HG03442 (cell line): Measurements from ENCODE around the gene PLPPR3.
"Not testable (repeated sequence)": the region's sequence is repeated elsewhere in the genome, so short reads cannot be mapped to it uniquely, and the experiment has no call there.

Experiments
- ATAC-seq: cut with Tn5 transposase; IDR thresholded peaks from one replicate; pipeline ENCODE4 v1.9.1; 2021; ENCODE audit warnings: mild to moderate bottlenecking, moderate library complexity; ENCODE audit not compliant: unreplicated experiment

Gene PLPPR3

DNA sequence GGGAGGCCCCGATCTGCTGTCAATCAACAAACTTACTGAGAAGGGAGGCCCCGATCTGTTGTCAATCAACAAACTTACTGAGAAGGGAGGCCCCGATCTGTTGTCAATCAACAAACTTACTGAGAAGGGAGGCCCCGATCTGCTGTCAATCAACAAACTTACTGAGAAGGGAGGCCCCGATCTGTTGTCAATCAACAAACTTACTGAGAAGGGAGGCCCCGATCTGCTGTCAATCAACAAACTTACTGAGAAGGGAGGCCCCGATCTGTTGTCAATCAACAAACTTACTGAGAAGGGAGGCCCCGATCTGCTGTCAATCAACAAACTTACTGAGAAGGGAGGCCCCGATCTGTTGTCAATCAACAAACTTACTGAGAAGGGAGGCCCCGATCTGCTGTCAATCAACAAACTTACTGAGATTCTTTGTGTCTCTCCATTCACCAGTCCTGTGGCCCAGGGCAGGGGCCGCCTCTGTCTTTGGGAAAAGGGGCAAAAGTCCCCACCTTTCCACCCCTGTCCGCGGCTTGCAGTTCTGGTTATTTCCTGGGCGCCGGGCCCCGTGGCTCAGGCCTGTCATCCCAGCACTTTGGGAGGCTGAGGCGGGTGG lies 32.0 kb upstream of the PLPPR3 start:
- ATAC-seq = not testable (repeated sequence)

DNA sequence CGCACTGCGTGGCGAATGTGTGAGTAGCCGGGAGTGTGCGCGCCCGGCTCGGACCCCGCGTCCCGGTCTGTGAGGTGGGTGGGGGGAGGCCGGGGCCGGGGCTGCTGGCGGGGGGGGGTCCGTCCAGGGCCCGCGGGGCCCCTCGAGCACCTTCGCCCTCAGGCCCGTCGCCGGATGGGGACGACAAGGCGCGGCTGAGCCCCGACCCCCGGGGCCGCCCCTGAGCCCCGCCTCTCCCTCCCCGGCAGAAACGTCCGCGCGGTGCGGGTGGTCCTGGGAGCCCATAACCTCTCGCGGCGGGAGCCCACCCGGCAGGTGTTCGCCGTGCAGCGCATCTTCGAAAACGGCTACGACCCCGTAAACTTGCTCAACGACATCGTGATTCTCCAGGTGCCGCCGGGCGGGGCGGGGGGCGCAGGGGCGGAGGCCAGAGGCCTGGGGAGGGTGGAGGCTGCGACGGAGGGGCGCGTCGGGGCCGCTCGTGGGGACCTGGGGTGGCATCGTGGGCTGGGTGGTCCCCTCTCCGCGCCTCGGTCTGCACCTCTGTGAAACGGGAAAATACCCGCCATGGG lies 31.3 kb upstream of the PLPPR3 start:
- ATAC-seq = no peak

GRCh38 chr19:852136-853013 lies 30.6 kb upstream of the PLPPR3 start, which contains the start of gene ELANE:
TSS of gene ELANE (plus strand) at chr19:852303. CDS start at chr19:852329, 26 bp downstream.
- no peak for ATAC-seq

GRCh38 chr19:850979-851335 lies 29.2 kb upstream of the PLPPR3 start:
- ATAC-seq = no peak

DNA sequence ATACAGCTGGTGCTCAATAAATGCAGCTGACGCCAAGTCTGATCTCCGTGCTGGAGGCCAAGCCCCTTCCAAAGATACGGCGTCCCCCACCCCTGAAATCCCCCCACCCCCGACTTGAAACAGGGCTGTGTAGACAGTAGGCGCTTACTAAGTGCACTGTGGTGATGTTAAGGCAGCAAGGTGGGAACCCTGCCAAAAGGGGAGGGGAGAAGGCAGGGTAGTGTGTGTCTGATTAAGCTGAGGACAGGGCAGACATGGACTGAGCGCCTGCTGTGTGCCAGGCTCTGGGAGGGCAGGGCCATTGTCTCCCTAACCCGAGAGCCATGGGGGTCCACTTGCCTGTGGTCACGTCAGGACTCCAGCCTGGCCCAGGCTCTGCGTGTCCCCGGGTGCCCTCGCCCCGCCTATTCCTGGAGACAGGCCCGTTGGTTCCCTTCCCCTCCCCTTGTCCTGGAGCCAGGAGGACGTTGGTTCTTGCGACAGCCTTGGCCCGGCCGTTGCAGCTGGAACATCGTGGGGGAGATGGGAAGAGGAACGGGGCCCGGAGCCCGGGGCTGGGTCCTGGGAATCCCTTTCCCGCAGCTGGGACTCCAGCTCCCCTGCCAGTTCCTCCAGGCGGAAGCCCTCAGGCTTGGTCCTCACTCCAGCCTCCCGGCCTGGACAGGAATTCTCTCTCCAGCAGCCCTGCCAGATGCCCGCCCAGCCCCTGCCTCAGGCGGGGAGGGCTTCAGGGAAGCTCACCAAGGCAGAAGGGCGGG lies 28.6 kb upstream of the PLPPR3 start:
- no peak for ATAC-seq

DNA sequence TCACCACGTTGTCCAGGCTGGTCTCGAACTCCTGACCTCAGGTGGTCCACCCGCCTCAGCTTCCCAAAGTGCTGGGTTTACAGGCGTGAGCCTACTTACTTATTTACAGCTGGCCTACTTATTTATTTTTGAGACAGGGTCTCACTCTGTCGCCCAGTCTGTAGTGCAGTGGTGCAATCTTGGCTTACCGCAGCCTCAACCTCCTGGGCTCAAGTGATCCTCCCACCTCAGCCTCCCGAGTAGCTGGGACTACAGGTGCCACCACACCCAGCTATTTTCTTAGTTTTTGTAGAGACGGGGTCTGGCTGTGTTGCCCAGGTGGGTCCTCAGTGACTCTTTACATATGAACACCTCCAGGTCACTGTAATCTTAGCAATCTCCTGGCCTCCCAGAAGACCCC lies 27.4 kb upstream of the PLPPR3 start:
- not testable (repeated sequence) for ATAC-seq

- no peak for ATAC-seq
These were observed 26.7 kb upstream of the PLPPR3 start for GRCh38 chr19:848386-848921.

DNA sequence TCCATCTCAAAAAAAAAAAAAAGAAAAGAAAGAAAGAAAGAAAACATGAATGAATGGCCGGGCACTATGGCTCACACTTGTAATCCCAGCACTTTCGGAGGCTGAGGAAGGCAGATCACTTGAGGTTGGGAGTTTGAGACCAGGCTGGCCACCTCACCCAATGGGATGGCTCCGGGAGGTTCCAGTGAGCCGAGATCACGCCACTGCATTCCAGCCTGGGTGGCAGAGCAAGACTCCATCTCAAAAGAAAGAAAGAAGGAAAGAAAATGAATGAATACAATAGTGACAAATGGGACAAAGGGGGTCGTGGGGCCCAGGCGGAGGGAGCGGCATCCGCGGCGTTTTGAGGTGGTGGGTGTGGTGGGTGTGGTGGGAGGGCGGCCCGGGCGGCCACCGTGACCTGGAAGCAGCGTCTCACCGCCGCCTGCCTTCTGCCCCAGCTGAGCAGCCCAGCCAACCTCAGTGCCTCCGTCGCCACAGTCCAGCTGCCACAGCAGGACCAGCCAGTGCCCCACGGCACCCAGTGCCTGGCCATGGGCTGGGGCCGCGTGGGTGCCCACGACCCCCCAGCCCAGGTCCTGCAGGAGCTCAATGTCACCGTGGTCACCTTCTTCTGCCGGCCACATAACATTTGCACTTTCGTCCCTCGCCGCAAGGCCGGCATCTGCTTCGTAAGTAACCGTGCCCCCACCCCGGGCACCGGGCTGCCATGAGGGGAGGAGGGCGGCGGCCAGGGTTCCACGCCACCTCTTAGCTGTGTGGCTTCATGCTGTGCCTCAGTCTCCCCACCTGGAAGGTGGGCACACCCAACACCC lies 24.2 kb upstream of the PLPPR3 start:
- no peak for ATAC-seq

DNA sequence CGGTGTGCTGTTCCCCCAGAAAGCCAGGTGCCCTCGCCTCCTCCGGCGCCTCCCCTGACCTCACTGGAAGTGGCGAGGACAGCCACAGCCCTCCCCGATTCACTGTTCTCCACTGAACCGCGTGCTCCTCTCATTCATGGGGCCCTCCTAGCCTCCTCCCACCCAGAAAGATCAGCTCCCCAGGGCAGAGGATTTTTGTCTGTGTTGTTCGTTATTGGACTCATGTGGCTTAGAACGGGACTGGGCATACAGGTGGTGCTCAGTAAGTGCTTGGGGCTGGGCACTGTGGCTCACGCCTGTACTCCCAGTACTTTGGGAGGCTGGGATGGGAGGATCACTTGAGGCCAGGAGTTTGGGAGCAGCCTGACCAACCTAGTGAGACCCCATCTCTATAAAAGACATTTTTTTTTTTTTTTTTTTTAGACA lies 22.8 kb upstream of the PLPPR3 start:
- ATAC-seq = no peak

GRCh38 chr19:843836-844545 lies 22.2 kb upstream of the PLPPR3 start:
- ATAC-seq = no peak

DNA sequence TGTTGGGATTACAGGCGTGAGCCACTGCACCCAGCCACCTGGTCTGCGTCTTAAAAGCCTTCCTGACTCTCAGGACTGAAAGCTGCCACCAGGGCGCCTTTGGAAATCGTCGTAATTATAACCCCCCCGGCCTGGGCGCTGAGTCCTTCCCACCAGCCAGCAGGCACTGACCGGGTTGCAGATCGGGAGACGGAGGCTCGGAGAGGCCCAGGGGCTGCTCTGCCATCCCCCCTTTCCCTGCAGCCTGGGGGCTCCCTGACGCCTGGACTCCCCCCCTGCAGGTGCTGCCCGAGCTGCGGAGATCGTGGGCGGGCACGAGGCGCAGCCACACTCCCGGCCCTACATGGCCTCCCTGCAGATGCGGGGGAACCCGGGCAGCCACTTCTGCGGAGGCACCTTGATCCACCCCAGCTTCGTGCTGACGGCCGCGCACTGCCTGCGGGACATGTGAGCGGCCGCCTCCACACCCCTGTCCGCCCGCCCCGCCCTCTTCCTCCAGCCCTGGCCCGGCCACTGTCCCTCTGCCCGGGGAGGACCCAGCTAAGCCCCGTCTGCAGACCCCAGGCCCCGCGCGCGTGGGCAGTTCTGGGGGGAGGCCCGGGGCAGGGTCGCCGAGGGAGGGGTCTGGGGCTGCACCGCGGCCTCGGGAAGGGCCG lies 21.6 kb upstream of the PLPPR3 start:
- ATAC-seq = no peak

DNA sequence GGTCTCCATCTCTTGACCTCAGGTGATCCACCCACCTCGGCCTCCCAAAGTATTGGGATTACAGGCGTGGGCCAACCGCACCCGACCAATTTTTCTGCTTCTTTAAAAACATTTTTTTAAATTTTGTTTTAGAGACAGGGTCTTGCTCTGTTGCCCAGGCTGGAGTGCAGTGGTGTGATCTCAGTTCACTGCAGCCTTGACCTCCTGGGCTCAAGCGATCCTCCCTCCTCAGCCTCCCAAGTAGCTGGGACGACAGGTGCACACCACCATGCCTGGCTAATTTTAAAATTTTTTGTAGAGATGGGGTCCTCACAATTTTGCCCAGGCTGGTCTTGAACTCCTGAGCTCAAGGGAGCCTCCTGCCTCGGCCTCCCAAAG lies 21.0 kb upstream of the PLPPR3 start:
- not testable (repeated sequence) for ATAC-seq

DNA sequence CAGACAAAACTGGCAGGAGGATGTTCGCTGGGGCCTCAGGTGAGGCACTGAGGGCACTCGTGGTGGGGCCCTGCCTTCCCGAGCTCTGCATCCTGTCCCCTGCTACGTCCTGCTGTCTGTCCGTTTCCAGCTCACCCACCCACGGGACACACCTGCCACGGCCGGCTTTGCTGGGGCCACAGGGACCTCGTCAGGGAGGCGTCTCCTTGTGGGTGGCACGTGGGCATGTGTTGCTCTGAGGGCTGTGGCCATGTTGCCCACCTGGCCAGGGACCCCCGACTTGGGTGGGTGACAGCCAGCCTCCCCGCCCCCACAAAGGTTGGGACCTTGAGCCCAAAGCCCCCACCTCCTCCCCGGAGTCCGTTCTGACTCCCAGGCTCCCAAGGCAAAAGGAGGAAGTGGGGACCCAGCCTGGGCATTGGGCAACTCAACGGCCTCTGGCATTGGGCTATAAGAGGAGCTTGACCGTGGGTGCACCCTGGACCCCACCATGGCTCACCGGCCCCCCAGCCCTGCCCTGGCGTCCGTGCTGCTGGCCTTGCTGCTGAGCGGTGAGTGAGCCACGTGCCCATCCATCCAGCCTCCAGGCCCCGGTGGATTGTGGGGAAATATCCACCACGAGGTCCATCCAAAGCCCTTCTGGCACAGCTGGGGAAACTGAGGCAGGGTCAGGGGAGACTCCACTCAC lies 18.9 kb upstream of the PLPPR3 start, which contains the start of gene PRTN3:
Gene PRTN3 (plus strand): TSS at position 481 of the 688 bp plus-strand sequence. CDS start 10 bp downstream, at position 491.
- no peak for ATAC-seq

DNA sequence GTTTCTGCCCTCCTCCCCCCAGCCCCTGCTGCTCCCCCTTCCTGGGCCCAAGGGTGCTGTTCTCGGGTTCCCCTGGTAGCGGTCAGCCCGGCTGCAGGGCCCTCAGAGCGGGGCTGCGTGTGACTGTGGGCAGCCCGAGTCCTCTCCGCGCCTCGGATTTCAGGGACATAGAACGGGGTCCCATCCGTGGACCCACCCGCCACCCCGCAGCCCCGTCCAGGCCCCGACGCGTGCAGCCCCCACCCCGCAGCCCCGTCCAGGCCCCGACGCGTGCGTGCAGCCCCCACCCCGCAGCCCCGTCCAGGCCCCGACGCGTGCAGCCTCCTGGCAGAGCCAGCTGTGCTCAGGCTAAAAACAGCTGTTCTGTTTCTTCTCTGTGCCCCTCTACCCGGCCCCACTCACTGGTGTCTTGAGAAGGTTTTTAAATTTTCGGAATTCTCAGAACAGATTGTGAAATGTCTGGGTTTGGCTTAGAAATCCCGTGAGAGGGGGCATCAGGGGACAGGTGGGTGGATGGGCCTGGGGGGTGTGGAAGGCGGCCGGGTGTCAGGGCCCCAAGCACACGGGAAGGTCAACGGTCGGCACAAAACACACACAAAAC lies 13.6 kb upstream of the PLPPR3 start:
- ATAC-seq = no peak

- no peak for ATAC-seq
These were observed 12.5 kb upstream of the PLPPR3 start for GRCh38 chr19:834216-834615.

DNA sequence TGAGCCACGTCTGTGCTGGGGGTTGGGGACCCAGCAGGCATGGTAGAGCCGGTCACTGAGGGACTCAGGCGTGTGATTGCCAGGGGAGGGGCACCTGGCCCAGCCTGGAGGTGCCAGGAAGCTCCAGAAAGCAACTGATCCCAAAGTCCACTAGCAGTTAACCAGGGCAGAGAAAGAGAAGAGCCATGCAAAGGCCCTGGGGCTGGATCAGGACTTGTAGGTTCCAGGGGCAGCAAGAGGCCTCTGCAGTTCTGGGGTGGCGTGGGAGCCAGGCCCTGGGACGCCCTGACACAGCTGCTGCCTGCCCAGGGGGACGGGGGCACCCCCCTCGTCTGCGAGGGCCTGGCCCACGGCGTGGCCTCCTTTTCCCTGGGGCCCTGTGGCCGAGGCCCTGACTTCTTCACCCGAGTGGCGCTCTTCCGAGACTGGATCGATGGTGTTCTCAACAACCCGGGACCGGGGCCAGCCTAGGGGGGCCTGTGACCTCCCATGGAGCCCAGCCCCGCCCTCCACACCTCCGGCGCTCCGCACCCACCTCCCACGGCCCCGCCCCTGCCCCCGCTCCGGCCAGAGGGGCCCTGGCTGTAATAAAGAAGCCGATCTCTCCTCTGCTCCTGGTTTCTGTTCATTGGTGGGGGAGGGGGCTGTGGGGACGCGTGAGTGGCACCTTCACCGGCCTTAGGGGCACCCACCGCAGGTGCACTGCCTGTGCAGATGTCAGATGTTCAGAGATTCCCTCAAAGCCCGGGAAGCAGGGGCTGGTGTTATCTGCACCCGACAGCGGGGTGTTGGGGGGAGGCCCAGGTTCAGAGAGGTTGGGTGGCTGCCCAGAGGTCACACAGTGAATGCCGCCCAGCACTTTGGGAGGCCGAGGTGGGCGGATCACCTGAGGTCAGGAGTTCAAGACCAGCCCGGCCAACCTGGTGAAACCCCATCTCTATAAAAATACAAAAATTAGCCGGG lies 9.9 kb upstream of the PLPPR3 start:
- ATAC-seq = no peak
